DMS53 (cell line): ENCODE measurements around the gene DPP9.

Source experiments
- DNase-seq: peaks from one replicate; lab custom pipeline; 2025; lab: John Stamatoyannopoulos, UW

DPP9 gene

GRCh38 chr19:4709440-4710280 lies 14.0 kb downstream of the DPP9 start:
- DNase-seq = no peak

- DNase-seq = no peak
These were observed 15.5 kb downstream of the DPP9 start for GRCh38 chr19:4707956-4708650.

- DNase-seq = no peak
These were observed 16.3 kb downstream of the DPP9 start for GRCh38 chr19:4707322-4707721.

GRCh38 chr19:4705413-4706131 lies 18.1 kb downstream of the DPP9 start:
- DNase-seq = peak; percentile 28

- no peak for DNase-seq
These were observed 19.3 kb downstream of the DPP9 start for GRCh38 chr19:4704317-4704673.

- no peak for DNase-seq
These were observed 19.8 kb downstream of the DPP9 start for GRCh38 chr19:4703671-4704316.

- DNase-seq = no peak
These were observed 20.9 kb downstream of the DPP9 start for GRCh38 chr19:4702764-4703163.

GRCh38 chr19:4701557-4701956 lies 22.1 kb downstream of the DPP9 start:
- no peak for DNase-seq

- no peak for DNase-seq
These were observed 23.0 kb downstream of the DPP9 start for GRCh38 chr19:4700693-4700970.

- DNase-seq = no peak
These were observed 23.6 kb downstream of the DPP9 start for GRCh38 chr19:4699826-4700692.

- no peak for DNase-seq
These were observed 26.3 kb downstream of the DPP9 start for GRCh38 chr19:4697304-4697703.

GRCh38 chr19:4695224-4695731 lies 28.4 kb downstream of the DPP9 start:
- no peak for DNase-seq

GRCh38 chr19:4694211-4694987 lies 29.2 kb downstream of the DPP9 start:
- no peak for DNase-seq

- no peak for DNase-seq
These were observed 30.0 kb downstream of the DPP9 start for GRCh38 chr19:4693471-4694121.

- no peak for DNase-seq
These were observed 30.6 kb downstream of the DPP9 start for GRCh38 chr19:4693078-4693350.

GRCh38 chr19:4692251-4693077 lies 31.2 kb downstream of the DPP9 start:
- DNase-seq = no peak

- no peak for DNase-seq
These were observed 32.3 kb downstream of the DPP9 start for GRCh38 chr19:4691373-4691772.

- no peak for DNase-seq
These were observed 33.3 kb downstream of the DPP9 start for GRCh38 chr19:4690361-4690760.

- DNase-seq = no peak
These were observed 34.2 kb downstream of the DPP9 start for GRCh38 chr19:4689403-4689802.
